Activated CD4-positive, alpha-beta memory T cell treated with anti-CD3 and anti-CD28 coated beads, Interleukin-2, amount 10 ng/mL, durations not matched to agents 7 days and 5 days (primary cell): ENCODE results near the gene SESTD1. TPM values are rescaled to one million over a fixed set of nuclear protein-coding genes. Genes with fewer than 3 reads are reported as not detected.

ENCODE experiments used
- total RNA-seq, 2 experiments: library from RNA; stranded (reverse); gene quantifications; one replicate each; pipeline ENCODE4 v1.2.3, GENCODE V29; 2021

The SESTD1 gene
- total RNA-seq, 2 experiments from 2014 or later: 13.8 to 14.7 TPM

Other genes starting within 250 kb of the SESTD1 start
- 1 to 10 TPM; 2.6 TPM for gene CCDC141, start 214.7 kb downstream of the SESTD1 start, total RNA-seq